GM10266 (cell line): ENCODE data around the gene PIK3R2.
A peak's percentile ranks its signal among the peaks of the same experiment; 100 is the strongest.

Experiments
- DNase-seq: peaks from one replicate; pipeline ENCODE4 v3.0.0; 2012; ENCODE audit errors: extremely low spot score
- CTCF ChIP-seq: IDR thresholded peaks from 2 replicates; pipeline ENCODE4 v1.5.1; 2012; ENCODE audit warnings: mild to moderate bottlenecking, low read depth; ENCODE audit not compliant: control insufficient read depth, insufficient read depth; ENCODE audit errors: missing control alignments

PIK3R2 gene

DNA sequence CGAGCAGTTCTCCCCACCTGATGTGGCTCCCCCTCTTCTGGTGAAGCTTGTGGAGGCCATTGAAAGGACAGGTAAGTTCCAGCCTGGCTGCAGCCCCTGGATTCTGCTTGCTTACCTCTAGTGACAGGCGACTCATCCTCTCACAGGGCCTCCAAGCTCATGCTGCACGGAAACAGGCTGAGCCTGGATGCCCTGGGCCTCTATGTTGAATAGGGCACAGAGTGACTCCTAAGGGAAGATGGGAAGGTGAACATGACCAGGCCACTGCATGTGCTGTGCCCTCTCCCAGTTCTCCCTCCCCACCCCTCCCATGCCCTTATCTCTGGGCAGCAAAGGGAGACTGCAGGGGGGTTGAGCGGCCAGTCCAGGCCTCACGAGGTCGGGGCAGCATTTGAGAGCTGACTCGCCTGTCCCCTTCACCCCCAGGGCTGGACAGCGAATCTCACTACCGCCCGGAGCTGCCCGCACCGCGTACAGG is 7.6 kb downstream of the PIK3R2 start:
- DNase-seq, result no peak
- TF ChIP-seq CTCF, result no peak

DNA sequence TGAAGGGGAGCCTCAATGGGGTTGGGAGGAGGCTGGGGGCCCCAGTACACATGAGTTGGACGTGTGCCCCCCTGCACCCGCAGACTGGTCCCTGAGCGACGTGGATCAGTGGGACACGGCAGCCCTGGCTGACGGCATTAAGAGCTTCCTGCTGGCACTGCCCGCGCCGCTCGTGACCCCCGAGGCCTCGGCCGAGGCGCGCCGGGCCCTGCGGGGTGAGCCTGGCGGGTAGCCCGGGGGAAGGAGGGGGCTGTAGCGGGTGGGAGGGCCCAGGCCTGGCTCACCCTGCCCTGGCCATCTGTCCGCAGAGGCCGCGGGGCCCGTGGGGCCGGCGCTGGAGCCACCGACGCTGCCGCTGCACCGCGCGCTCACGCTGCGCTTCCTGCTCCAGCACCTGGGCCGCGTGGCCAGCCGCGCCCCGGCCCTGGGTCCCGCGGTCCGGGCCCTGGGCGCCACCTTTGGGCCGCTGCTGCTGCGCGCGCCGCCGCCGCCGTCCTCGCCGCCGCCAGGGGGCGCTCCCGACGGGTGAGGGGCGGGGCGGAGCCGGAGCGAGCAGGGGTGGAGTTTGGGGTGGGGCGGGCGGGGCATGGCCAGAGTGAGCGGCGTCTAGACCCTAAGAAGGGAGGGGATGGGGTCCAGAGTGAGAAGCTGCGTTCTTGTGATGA is 8.1 kb downstream of the PIK3R2 start:
- TF ChIP-seq CTCF, result peak; percentile 100
- peak; percentile 98 for DNase-seq

DNA sequence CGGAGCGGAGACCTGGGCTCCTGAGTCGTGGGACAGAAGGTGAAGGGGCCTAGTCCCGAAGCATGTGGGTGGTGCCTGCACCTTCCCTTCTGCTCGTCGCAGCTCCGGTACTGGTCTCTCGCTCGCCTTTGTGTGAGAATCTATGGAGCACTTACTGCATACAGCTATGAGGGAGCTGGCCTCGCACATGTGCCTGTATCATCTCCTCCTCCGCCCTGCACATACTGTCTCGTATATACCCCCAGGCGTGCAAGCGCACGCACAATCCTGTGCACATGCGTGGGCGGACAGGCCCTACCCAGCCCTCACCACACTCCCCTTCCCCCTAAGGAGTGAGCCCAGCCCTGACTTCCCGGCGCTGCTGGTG is 8.7 kb downstream of the PIK3R2 start:
- DNase-seq, result no peak
- TF ChIP-seq CTCF, result no peak

DNA sequence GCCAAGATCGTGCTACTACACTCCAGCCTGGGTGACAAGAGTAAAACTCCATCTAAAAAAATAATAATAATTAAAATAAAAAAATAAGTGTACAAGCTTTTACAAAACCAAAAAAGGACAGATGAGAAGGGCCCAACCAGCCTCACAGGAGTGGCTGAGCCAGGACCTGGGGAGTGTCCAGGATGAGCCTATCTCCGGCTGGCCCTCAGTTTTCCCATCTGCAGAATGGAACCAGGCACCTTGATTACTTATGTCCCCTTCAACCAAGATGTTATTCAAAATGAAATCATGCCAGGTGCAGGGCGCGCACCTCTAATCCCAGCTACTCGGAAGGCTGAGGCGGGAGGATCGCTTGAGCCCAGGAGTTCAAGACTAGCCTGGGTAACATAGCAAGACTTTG is 11.1 kb downstream of the PIK3R2 start:
- DNase-seq, result no peak
- TF ChIP-seq CTCF, result no peak

DNA sequence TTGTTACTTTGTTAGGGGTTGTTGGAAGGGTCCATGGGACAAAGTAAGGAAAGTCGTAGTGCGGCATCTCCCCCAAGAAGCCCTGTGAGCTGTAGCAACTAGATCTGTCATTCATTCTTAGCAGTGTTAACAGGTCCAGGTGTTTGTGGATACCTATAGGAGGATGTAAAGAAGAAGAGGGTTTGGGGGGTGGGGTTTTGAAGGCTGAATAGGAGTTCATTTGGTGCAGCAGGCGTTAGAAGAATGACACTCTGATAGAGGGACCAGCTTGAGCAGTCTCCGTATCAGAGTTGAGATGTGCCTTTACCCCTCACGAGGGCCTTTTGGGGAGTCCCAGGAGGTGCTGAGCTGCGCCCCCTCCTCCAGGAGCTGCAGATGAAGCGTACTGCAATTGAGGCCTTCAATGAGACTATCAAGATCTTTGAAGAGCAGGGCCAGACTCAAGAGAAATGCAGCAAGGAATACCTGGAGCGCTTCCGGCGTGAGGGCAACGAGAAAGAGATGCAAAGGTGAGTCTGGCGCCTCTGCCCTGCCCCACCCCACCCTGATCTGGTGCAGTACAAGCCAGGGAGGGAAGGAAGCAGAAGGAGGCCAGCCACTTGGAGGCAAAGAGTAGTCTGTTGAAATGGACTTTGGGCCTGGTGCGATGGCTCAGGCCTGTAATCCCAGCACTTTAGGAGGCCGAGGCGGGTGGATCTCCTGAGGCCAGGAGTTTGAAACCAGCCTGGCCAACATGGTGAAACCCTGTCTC is 13.0 kb downstream of the PIK3R2 start:
- DNase-seq, result no peak
- no peak for TF ChIP-seq CTCF

DNA sequence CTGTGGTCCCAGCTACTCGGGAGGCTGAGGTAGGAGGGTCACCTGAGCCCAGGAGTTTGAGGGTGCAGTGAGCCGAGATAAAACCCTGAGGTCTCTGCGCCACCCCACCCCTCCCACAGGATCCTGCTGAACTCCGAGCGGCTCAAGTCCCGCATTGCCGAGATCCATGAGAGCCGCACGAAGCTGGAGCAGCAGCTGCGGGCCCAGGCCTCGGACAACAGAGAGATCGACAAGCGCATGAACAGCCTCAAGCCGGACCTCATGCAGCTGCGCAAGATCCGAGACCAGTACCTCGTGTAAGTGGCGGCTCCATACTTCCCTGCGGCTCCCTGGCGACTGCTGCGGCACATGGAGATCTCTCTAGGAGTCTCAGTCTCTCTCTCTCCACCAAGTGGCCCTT is 14.0 kb downstream of the PIK3R2 start:
- no peak for DNase-seq
- no peak for TF ChIP-seq CTCF

GRCh38 chr19:18167975-18168645 is 15.1 kb downstream of the PIK3R2 start:
- peak; percentile 93 for DNase-seq

More at GRCh38 chr19:18167975-18168645, 15.1 kb downstream of the PIK3R2 start:
- peak; percentile 84 for TF ChIP-seq CTCF
